Measurements from ENCODE around the gene HSD17B8. TPM values are rescaled to one million over a fixed set of nuclear protein-coding genes. Genes with fewer than 3 reads are reported as not detected.
A peak's percentile ranks its signal among the peaks of the same experiment; 100 is the strongest.

The HSD17B8 gene
- total RNA-seq, 3 donors from 2014 or later (not counting 1 experiment from before 2014, with no cell fraction given): 5.4 to 7.7 (median 6.8) TPM

DNA sequence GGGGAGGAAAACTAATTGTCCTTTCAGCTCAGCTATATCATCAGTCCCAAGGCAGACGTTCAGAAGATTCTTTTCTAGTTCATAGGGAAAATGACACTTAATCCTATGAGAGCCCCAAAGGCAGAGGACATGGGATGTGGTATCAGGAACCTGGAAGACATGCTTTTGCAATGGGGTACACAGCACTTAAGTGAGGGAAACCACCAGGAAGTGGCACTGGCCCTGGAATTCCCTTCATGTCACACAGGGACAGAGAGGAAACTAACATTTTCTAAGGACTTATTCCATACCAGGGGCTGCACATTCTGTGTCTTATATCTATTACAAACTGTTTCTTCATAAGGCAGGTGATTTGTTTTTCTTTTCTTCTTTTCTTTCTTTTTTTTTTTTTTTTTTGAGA, 39.0 kb downstream of the HSD17B8 start:
- Mint-ChIP-seq H3K27me3 (ENCODE audit: low read depth in 2 of 2) (peaks cover 20 to 28% of the 10 kb centered on the region in 2 donors), H3K27ac (no peak overlapping the region), H3K9me3 (no peaks in the 10 kb centered on the region), H3K4me3 (no peak overlapping the region), H3K4me1 (peaks cover 2 to 8% of the 10 kb centered on the region in 2 donors), H3K36me3 (no peaks in the 10 kb centered on the region)
- DNase-seq: no peak
- Histone ChIP-seq H3K9me3 (ENCODE audit: control insufficient read depth, insufficient read depth, low read length) (no peaks in the 10 kb centered on the region), H3K4me3 (ENCODE audit: low read length) (no peak overlapping the region), H3K27ac (ENCODE audit: low read length) (no peak overlapping the region), H3K4me1 (ENCODE audit: control insufficient read depth, insufficient read depth, low read length) (peaks cover 8% of the 10 kb centered on the region), H3K36me3 (ENCODE audit: control insufficient read depth, insufficient read depth, low read length) (no peaks in the 10 kb centered on the region), H3K27me3 (ENCODE audit: control insufficient read depth, insufficient read depth, low read length) (no peaks in the 10 kb centered on the region)
- TF ChIP-seq, protein P1, sequence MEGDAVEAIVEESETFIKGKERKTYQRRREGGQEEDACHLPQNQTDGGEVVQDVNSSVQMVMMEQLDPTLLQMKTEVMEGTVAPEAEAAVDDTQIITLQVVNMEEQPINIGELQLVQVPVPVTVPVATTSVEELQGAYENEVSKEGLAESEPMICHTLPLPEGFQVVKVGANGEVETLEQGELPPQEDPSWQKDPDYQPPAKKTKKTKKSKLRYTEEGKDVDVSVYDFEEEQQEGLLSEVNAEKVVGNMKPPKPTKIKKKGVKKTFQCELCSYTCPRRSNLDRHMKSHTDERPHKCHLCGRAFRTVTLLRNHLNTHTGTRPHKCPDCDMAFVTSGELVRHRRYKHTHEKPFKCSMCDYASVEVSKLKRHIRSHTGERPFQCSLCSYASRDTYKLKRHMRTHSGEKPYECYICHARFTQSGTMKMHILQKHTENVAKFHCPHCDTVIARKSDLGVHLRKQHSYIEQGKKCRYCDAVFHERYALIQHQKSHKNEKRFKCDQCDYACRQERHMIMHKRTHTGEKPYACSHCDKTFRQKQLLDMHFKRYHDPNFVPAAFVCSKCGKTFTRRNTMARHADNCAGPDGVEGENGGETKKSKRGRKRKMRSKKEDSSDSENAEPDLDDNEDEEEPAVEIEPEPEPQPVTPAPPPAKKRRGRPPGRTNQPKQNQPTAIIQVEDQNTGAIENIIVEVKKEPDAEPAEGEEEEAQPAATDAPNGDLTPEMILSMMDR (IDR thresholded peaks at IDR 0.05): no peak
- intact Hi-C loops (cut with micrococcal nuclease): no loop called here
- WGBS (ENCODE audit: insufficient coverage): 38% methylated on average over 1 of the region's 1 CpG
- ATAC-seq: no peak

DNA sequence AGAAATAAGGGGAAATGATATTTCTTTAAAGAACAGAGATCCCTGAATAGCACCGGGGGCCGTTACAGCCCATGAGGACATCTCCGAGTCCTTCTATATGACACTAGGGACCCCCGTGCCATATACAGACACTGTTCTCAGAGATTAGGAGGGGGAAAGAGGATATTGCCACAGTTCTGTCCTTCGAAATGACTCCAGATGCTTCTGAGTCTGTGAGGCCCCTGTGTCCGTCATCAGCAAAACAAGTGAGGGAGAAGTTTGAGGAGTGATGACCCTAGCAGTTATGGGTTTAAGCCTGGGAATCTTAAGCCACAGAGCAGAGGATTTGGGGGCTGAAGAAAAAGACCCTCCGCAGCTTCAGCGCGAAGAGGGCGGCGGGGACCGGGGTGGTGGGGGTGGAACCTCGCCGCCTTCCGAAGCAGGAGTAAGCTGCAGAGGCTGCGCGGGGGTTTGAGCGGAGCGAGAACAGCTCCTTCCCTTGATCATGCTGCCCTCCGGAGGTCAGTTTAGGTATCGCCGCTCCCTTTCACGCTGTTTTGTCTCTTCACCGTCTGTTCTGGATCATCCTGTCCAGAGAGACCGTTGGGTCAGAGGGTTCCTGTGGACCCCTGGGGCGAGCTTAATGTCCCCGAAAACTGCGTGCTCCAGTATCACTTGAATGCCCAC, 43.7 kb downstream of the HSD17B8 start:
- WGBS (ENCODE audit: insufficient coverage): 2% methylated on average over 27 of the region's 28 CpGs
- Mint-ChIP-seq H3K9me3 (no peaks in the 10 kb centered on the region), H3K4me1 (peaks cover 22 to 37% of the 10 kb centered on the region in 2 donors), H3K4me3 (peak overlapping the region; percentile 90), H3K27ac (peak overlapping the region; percentile 95 to 97), H3K36me3 (no peaks in the 10 kb centered on the region), H3K27me3 (ENCODE audit: low read depth in 2 of 2) (peaks cover 0 to 5% of the 10 kb centered on the region in 2 donors)
- TF ChIP-seq, protein P1 (IDR thresholded peaks at IDR 0.05): peak; percentile 94
- H3K4me3 ChIP-seq (ENCODE audit: low read length): peak overlapping the region; percentile 45
- intact Hi-C loops (cut with micrococcal nuclease): loop anchor here (1.0 kb wide), 3 partner anchors 87 to 234 kb away; no protein-coding TSS in a partner anchor
- H3K9me3 ChIP-seq (ENCODE audit: control insufficient read depth, insufficient read depth, low read length): no peaks in the 10 kb centered on the region
- peak; percentile 89 to 95 for DNase-seq
- H3K27me3 ChIP-seq (ENCODE audit: control insufficient read depth, insufficient read depth, low read length): no peaks in the 10 kb centered on the region
- H3K4me1 ChIP-seq (ENCODE audit: control insufficient read depth, insufficient read depth, low read length): peaks cover 28% of the 10 kb centered on the region
- peak overlapping the region; percentile 94 for H3K27ac ChIP-seq (ENCODE audit: low read length)
- ATAC-seq: peak; percentile 38 to 63 (median 47)
- peaks cover 7% of the 10 kb centered on the region for H3K36me3 ChIP-seq (ENCODE audit: control insufficient read depth, insufficient read depth, low read length)

DNA sequence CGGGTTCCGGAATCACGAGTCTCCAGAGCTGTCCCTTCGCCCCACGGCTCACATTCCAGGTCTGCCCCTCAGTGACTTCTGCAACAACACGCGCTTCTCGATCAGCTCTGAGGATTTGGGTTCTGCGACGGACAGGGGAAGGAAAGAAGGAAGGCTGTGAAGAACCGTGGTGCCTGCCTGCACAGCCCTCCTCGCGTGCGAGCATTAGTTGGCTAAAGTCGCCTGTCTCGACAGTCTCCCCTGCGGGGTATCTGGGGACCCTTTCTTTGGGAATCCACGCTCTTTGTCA, 44.1 kb downstream of the HSD17B8 start:
- Histone ChIP-seq H3K27ac (ENCODE audit: low read length) (peak overlapping the region; percentile 94), H3K36me3 (ENCODE audit: control insufficient read depth, insufficient read depth, low read length) (peaks cover 7% of the 10 kb centered on the region), H3K27me3 (ENCODE audit: control insufficient read depth, insufficient read depth, low read length) (no peaks in the 10 kb centered on the region), H3K4me1 (ENCODE audit: control insufficient read depth, insufficient read depth, low read length) (peaks cover 28% of the 10 kb centered on the region), H3K4me3 (ENCODE audit: low read length) (peak overlapping the region; percentile 45), H3K9me3 (ENCODE audit: control insufficient read depth, insufficient read depth, low read length) (no peaks in the 10 kb centered on the region)
- ATAC-seq (no peak), DNase-seq (peak in 1 of 2 donors; percentile 79)
- WGBS (ENCODE audit: insufficient coverage): 0% methylated on average over 18 of the region's 18 CpGs
- Mint-ChIP-seq H3K27ac (peak overlapping the region; percentile 95 to 97), H3K27me3 (ENCODE audit: low read depth in 2 of 2) (peaks cover 0 to 5% of the 10 kb centered on the region in 2 donors), H3K4me1 (peaks cover 22 to 37% of the 10 kb centered on the region in 2 donors), H3K36me3 (no peaks in the 10 kb centered on the region), H3K4me3 (peak overlapping the region; percentile 90), H3K9me3 (no peaks in the 10 kb centered on the region)
- intact Hi-C loops (cut with micrococcal nuclease): loop anchor here (1.0 kb wide), 3 partner anchors 87 to 234 kb away; no protein-coding TSS in a partner anchor
- TF ChIP-seq, protein P1 (IDR thresholded peaks at IDR 0.05): no peak

Data from natural killer cell (primary cell).